HG02759 (cell line): Measurements from ENCODE around the gene VPS26C.
"Not testable (repeated sequence)": the region's sequence is repeated elsewhere in the genome, so short reads cannot be mapped to it uniquely, and the experiment has no call there.

Experiments used
- ATAC-seq: cut with Tn5 transposase; IDR thresholded peaks from one replicate; pipeline ENCODE4 v1.9.1; 2021; ENCODE audit warnings: mild to moderate bottlenecking, moderate library complexity; ENCODE audit not compliant: unreplicated experiment

Gene VPS26C

GRCh38 chr21:37231671-37232070, 35.5 kb downstream of the VPS26C start:
- no peak for ATAC-seq

GRCh38 chr21:37231249-37231645, 35.9 kb downstream of the VPS26C start:
- no peak for ATAC-seq

GRCh38 chr21:37230632-37231248, 36.4 kb downstream of the VPS26C start:
- ATAC-seq: no peak

- ATAC-seq: no peak
These were observed 39.1 kb downstream of the VPS26C start for GRCh38 chr21:37228003-37228400.

GRCh38 chr21:37227071-37228002, 39.8 kb downstream of the VPS26C start:
- no peak for ATAC-seq

- ATAC-seq: no peak
These were observed 40.9 kb downstream of the VPS26C start for GRCh38 chr21:37226041-37226920.

GRCh38 chr21:37224861-37225839, 42.0 kb downstream of the VPS26C start:
- no peak for ATAC-seq

- ATAC-seq: no peak
These were observed 43.3 kb downstream of the VPS26C start for GRCh38 chr21:37223804-37224345.

GRCh38 chr21:37222248-37222647, 44.9 kb downstream of the VPS26C start:
- not testable (repeated sequence) for ATAC-seq

- ATAC-seq: peak; percentile 87
These were observed 46.0 kb downstream of the VPS26C start for GRCh38 chr21:37220981-37221664.

GRCh38 chr21:37220433-37220980, 46.6 kb downstream of the VPS26C start:
- ATAC-seq: peak; percentile 43

GRCh38 chr21:37219761-37220432, 47.2 kb downstream of the VPS26C start:
- ATAC-seq: no peak

GRCh38 chr21:37214952-37215351, 52.2 kb downstream of the VPS26C start:
- no peak for ATAC-seq

- ATAC-seq: no peak
These were observed 56.3 kb downstream of the VPS26C start for GRCh38 chr21:37210799-37211198.

- no peak for ATAC-seq
These were observed 57.0 kb downstream of the VPS26C start for GRCh38 chr21:37210130-37210529.

- ATAC-seq: peak; percentile 53
These were observed 58.4 kb downstream of the VPS26C start for GRCh38 chr21:37208741-37209225.

- peak; percentile 55 for ATAC-seq
These were observed 58.9 kb downstream of the VPS26C start for GRCh38 chr21:37208056-37208721.
